Upper lobe of left lung (tissue), 6 donors: Measurements from ENCODE around the gene OR4P4. TPM values are rescaled to one million over a fixed set of nuclear protein-coding genes. Genes with fewer than 3 reads are reported as not detected.

ENCODE experiments used
- ATAC-seq, 2 donors: fragments of 200-7000 bp; cut with Tn5 transposase; one replicate each; pipeline ENCODE4 v1.9.1; 2022; ENCODE audit warnings: mild to moderate bottlenecking in 2 of 2, moderate library complexity in 2 of 2; ENCODE audit not compliant: low FRiP score in 2 of 2
- DNase-seq, 2 donors: peaks; one replicate each; pipeline ENCODE4 v3.0.0-alpha.2; 2019 to 2020
- H3K27ac ChIP-seq, 4 donors: fragments of 200-600 bp; sonication (generic); one replicate each; pipeline ENCODE4 v1.5.1; 2016 to 2019
- H3K27me3 ChIP-seq, 4 donors: fragments of 200-600 bp; sonication (generic); one replicate each; pipeline ENCODE4 v1.5.1; 2017 to 2019
- H3K36me3 ChIP-seq, 4 donors: fragments of 200-600 bp; sonication (generic); one replicate each; pipeline ENCODE4 v1.5.1; 2016 to 2019
- H3K4me1 ChIP-seq, 4 donors: fragments of 200-600 bp; sonication (generic); one replicate each; pipeline ENCODE4 v1.5.1; 2018 to 2019
- H3K4me3 ChIP-seq, 4 donors: fragments of 200-600 bp; sonication (generic); one replicate each; pipeline ENCODE4 v1.5.1; 2017 to 2019; ENCODE audit warnings: mild to moderate bottlenecking in 2 of 4, moderate library complexity in 1 of 4
- H3K9me3 ChIP-seq, 4 donors: fragments of 200-600 bp; sonication (generic); one replicate each; pipeline ENCODE4 v1.5.1; 2018 to 2019
- CTCF ChIP-seq, 6 experiments: fragments of 450-650 bp in 4 of 6; fragments of 200-600 bp in 2 of 6; sonication (generic) in 2 of 6; IDR thresholded peaks; one replicate each; pipeline ENCODE4 v1.5.1; 2016 to 2019; ENCODE audit warnings: antibody characterized with exemption in 6 of 6
- EP300 ChIP-seq, 4 donors: sonication (generic); formaldehyde crosslinking; IDR thresholded peaks; one replicate each; pipeline ENCODE4 v1.5.1; 2017; ENCODE audit warnings: antibody characterized with exemption in 4 of 4, control low read depth in 2 of 4
- POLR2A ChIP-seq, 4 donors: fragments of 450-650 bp; IDR thresholded peaks; one replicate each; pipeline ENCODE4 v1.5.1; 2016 to 2017; ENCODE audit warnings: antibody characterized with exemption in 4 of 4, mild to moderate bottlenecking in 2 of 4
- POLR2AphosphoS5 ChIP-seq, 2 donors: sonication (generic); formaldehyde crosslinking; IDR thresholded peaks; one replicate each; pipeline ENCODE4 v1.5.1; 2017; ENCODE audit warnings: antibody characterized with exemption in 2 of 2
- WGBS, 2 donors: methylation state at CpG; one replicate each; pipeline ENCODE4 v1.1.5; 2017 to 2018; 5-methylcytosine and 5-hydroxymethylcytosine counted together
- total RNA-seq, 6 donors: library from RNA; depleted of rRNA in 4 of 6; stranded (reverse); fragments of >200 nt in 4 of 6; gene quantifications; one replicate each; pipeline versions ENCODE4 v1.1.0 to v1.2.1, GENCODE V29; 2016 to 2021
- donor health status: DM: no; HTN: no; CAD: no; lungs with moderate emphysema.
- donor health status: DM: no; HTN: yes; CAD: no; lungs with severe emphysema.

OR4P4 gene
- not detected for total RNA-seq

GRCh38 chr11:55634813-55635212 is at the start of gene OR4P4:
TSS of gene OR4P4 (plus strand) at chr11:55635113.
- Histone ChIP-seq H3K4me3 (no peak within 1 kb of the TSS), H3K36me3 (no peaks in the 10 kb centered on the region), H3K4me1 (no peaks in the 10 kb centered on the region), H3K27me3 (no peaks in the 10 kb centered on the region), H3K9me3 (peaks cover 0 to 3% (median 0%) of the 10 kb centered on the region in 4 donors), H3K27ac (no peak within 1 kb of the TSS)
- WGBS, 2 donors: 45 to 66% methylated on average over 3 of the region's 3 CpGs
- DNase-seq (no peak), ATAC-seq (no peak)
- TF ChIP-seq EP300 (IDR thresholded peaks at IDR 0.05) (no peak), CTCF (IDR thresholded peaks at IDR 0.05) (no peak)

- 51 to 55% methylated on average over 2 of the region's 2 CpGs for WGBS, 2 donors
- H3K27ac ChIP-seq: no peak within 1 kb of the TSS
- DNase-seq (no peak), ATAC-seq (no peak)
- TF ChIP-seq EP300 (IDR thresholded peaks at IDR 0.05) (no peak), CTCF (IDR thresholded peaks at IDR 0.05) (no peak), POLR2A (IDR thresholded peaks at IDR 0.05) (no peak), POLR2AphosphoS5 (IDR thresholded peaks at IDR 0.05) (no peak)
- H3K36me3 ChIP-seq: no peaks in the 10 kb centered on the region
- no peaks in the 10 kb centered on the region for H3K4me1 ChIP-seq
- H3K27me3 ChIP-seq: no peaks in the 10 kb centered on the region
- no peak within 1 kb of the TSS for H3K4me3 ChIP-seq
- H3K9me3 ChIP-seq: no peaks in the 10 kb centered on the region
These were observed 27.4 kb upstream of the OR4P4 start, which contains the start of gene OR4C11 for GRCh38 chr11:55607545-55607944. TSS of gene OR4C11 (minus strand) at chr11:55607645. CDS start at chr11:55604373, 3,272 bp downstream.

GRCh38 chr11:55624531-55624930 is 10.4 kb upstream of the OR4P4 start:
- H3K27ac ChIP-seq: no peak overlapping the region
- no peaks in the 10 kb centered on the region for H3K36me3 ChIP-seq
- WGBS, 2 donors: 86 to 100% methylated on average over 1 of the region's 1 CpG
- TF ChIP-seq EP300 (IDR thresholded peaks at IDR 0.05) (no peak), POLR2AphosphoS5 (IDR thresholded peaks at IDR 0.05) (no peak), CTCF (IDR thresholded peaks at IDR 0.05) (no peak), POLR2A (IDR thresholded peaks at IDR 0.05) (no peak)
- H3K9me3 ChIP-seq: no peaks in the 10 kb centered on the region
- no peaks in the 10 kb centered on the region for H3K27me3 ChIP-seq
- no peak for DNase-seq
- H3K4me1 ChIP-seq: no peaks in the 10 kb centered on the region
- no peak overlapping the region for H3K4me3 ChIP-seq
- ATAC-seq: no peak

- DNase-seq (no peak), ATAC-seq (no peak)
- Histone ChIP-seq H3K27ac (no peak within 1 kb of the TSS), H3K9me3 (no peaks in the 10 kb centered on the region), H3K4me1 (no peaks in the 10 kb centered on the region), H3K4me3 (no peak within 1 kb of the TSS), H3K36me3 (no peaks in the 10 kb centered on the region), H3K27me3 (no peaks in the 10 kb centered on the region)
- TF ChIP-seq CTCF (IDR thresholded peaks at IDR 0.05): no peak
- 79 to 84% methylated on average over 2 of the region's 2 CpGs for WGBS, 2 donors
These were observed 13.1 kb downstream of the OR4P4 start, which contains the start of gene OR4S2 for GRCh38 chr11:55648027-55648426. TSS of gene OR4S2 (plus strand) at chr11:55648327. CDS start at chr11:55650904, 2,577 bp downstream.

GRCh38 chr11:55652560-55652959 is 17.6 kb downstream of the OR4P4 start:
- no peak overlapping the region for H3K4me3 ChIP-seq
- no peak for ATAC-seq
- 54 to 55% methylated on average over 1 of the region's 1 CpG for WGBS, 2 donors

More at GRCh38 chr11:55652560-55652959, 17.6 kb downstream of the OR4P4 start:
- Histone ChIP-seq H3K4me1 (no peaks in the 10 kb centered on the region), H3K36me3 (no peaks in the 10 kb centered on the region), H3K27ac (no peak overlapping the region), H3K9me3 (no peaks in the 10 kb centered on the region), H3K27me3 (no peaks in the 10 kb centered on the region)
- no peak for DNase-seq
- TF ChIP-seq POLR2A (IDR thresholded peaks at IDR 0.05) (no peak), EP300 (IDR thresholded peaks at IDR 0.05) (no peak), CTCF (IDR thresholded peaks at IDR 0.05) (no peak), POLR2AphosphoS5 (IDR thresholded peaks at IDR 0.05) (no peak)
